Activated CD4-positive, alpha-beta memory T cell treated with anti-CD3 and anti-CD28 coated beads for 36 hours (primary cell): ENCODE data around the gene RBM46. TPM values are rescaled to one million over a fixed set of nuclear protein-coding genes. Genes with fewer than 3 reads are reported as not detected.

Experiments
- CTCF ChIA-PET: fragments of 350-600 bp; sonication (Branson Sonifier 250); formaldehyde crosslinking; loops from one replicate; lab custom pipeline; 2021; ENCODE audit warnings: antibody characterized with exemption, inconsistent platforms; lab: Charles Lee
- POLR2A ChIA-PET: fragments of 350-600 bp; sonication (Branson Sonifier 250); formaldehyde crosslinking; loops from one replicate; lab custom pipeline; 2021; ENCODE audit warnings: antibody characterized with exemption; lab: Charles Lee
- DNase-seq: peaks from one replicate; pipeline ENCODE4 v3.0.0-alpha.2; 2020
- H3K27ac Mint-ChIP-seq: one replicate; pipeline ENCODE4 v1.8.0; 2021; ENCODE audit warnings: mixed read lengths
- H3K27me3 Mint-ChIP-seq: one replicate; pipeline ENCODE4 v1.8.0; 2021; ENCODE audit warnings: mixed read lengths
- H3K36me3 Mint-ChIP-seq: one replicate; pipeline ENCODE4 v1.8.0; 2021; ENCODE audit warnings: mixed read lengths
- H3K4me1 Mint-ChIP-seq: one replicate; pipeline ENCODE4 v1.8.0; 2021; ENCODE audit warnings: low read depth, mixed read lengths
- H3K4me3 Mint-ChIP-seq: one replicate; pipeline ENCODE4 v1.8.0; 2021; ENCODE audit warnings: mild to moderate bottlenecking, mixed read lengths
- H3K9me3 Mint-ChIP-seq: one replicate; pipeline ENCODE4 v1.8.0; 2021; ENCODE audit warnings: mixed read lengths
- intact Hi-C: fragments of 100-400 bp; cut with micrococcal nuclease; formaldehyde crosslinking; loops from one replicate; pipeline ENCODE4 v1.15.1; 2023
- total RNA-seq, 2 experiments: library from RNA; stranded (reverse); gene quantifications; one replicate each; pipeline ENCODE4 v1.2.3, GENCODE V29; 2021

Gene RBM46, protein sequence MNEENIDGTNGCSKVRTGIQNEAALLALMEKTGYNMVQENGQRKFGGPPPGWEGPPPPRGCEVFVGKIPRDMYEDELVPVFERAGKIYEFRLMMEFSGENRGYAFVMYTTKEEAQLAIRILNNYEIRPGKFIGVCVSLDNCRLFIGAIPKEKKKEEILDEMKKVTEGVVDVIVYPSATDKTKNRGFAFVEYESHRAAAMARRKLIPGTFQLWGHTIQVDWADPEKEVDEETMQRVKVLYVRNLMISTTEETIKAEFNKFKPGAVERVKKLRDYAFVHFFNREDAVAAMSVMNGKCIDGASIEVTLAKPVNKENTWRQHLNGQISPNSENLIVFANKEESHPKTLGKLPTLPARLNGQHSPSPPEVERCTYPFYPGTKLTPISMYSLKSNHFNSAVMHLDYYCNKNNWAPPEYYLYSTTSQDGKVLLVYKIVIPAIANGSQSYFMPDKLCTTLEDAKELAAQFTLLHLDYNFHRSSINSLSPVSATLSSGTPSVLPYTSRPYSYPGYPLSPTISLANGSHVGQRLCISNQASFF
- total RNA-seq: not detected

DNA sequence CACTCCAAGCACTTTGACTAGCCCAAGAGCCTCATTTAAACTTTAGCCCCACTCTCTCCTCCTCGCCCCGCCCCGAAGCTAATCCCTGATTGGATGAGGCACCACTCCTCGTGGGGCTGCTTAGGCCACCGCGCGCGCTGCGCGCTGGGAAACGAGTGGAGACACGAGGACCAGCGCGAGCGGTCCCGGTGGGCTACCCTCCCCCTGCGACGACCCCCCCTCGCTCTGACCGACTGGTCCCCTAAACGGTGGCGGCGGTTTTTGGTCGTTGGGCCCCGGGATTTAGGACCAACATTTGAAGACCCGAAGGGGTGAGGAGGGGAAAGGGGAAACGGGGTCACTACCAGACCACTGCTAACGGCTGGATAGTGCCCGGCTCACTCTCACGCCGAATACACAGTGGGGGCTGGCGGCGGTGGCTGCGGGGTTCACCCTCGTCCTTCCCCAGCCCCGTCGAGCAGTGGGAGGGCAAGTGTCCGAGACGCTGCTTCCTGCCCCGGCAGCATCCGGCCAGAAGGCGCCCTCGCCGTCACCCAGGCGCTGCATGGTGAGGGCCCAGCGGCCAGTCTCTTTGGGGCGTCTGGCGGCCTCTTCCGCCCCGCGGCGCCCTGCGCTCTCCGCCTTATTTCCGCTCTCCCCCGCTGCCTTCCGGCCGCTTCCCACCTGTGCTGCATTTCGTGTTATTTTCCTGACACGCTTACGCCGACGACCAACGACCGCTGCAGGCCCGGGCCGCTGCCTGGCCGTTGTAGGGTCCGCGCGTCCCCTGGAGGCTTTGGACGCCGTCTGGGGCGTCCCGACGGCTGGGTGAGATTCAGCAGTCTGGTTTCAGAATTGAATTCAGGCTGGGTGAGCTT lies at the start of gene RBM46:
Gene RBM46, plus strand, starts transcription at position 147 of the 857 bp plus-strand sequence. CDS start 15,481 bp downstream, outside the sequence.
- CTCF ChIA-PET: no interaction called here
- DNase-seq: no peak

DNA sequence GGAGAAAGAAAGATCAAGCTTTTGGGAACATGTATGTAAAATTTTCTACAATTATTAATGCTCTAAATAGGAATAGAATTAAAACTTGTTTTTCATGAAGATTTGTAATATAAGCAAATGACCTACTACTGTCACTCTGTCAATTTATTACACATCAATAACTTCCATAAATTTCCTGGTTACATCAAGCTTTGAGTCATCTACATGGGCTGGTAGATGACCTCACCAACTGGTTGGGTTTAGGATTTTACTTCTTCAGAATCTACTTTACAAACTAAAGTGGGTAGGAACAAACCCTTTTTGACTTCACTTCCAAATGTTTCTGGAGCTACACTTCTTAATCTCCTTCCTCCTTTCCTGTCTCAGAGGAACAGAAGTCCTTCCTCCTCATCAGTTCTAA lies 49.3 kb upstream of the RBM46 start:
- peaks cover 22% of the 10 kb centered on the region for H3K27me3 Mint-ChIP-seq
- no peak for DNase-seq

More for the DNA sequence above, at the start of gene RBM46:
- Mint-ChIP-seq H3K4me1 (no peaks in the 10 kb centered on the region), H3K36me3 (no peaks in the 10 kb centered on the region), H3K4me3 (no peak within 1 kb of the TSS), H3K27me3 (peaks cover 16% of the 10 kb centered on the region), H3K9me3 (no peaks in the 10 kb centered on the region), H3K27ac (no peak within 1 kb of the TSS)
- intact Hi-C loops: no loop called here
- POLR2A ChIA-PET: no interaction called here

DNA sequence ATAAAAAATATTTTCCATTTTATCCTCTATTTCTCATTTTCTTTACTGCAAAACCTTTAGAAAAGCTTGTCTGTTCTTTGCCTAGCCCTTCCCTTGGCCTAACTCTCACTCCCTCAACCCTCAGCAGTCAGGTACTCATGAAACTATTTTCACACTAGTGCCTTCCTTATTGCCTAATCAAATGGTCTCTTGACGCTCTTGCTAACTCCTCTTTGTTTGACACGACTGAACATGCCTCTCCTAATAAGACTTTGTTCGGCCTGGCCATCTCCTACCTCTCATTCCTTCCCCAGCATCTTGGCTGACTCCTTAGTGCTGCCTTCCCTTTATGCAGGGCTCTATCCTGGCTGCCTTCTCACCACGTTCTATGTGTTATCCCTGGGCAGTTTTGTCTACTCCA lies 48.4 kb upstream of the RBM46 start:
- DNase-seq: no peak
- Mint-ChIP-seq H3K4me1 (no peaks in the 10 kb centered on the region), H3K27me3 (peaks cover 21% of the 10 kb centered on the region), H3K36me3 (no peaks in the 10 kb centered on the region), H3K4me3 (no peak overlapping the region), H3K9me3 (no peaks in the 10 kb centered on the region), H3K27ac (no peak overlapping the region)
- intact Hi-C loops: no loop called here
- ChIA-PET CTCF (no interaction called here), POLR2A (no interaction called here)

More for the DNA sequence above, 49.3 kb upstream of the RBM46 start:
- POLR2A ChIA-PET: no interaction called here
- intact Hi-C loops: no loop called here
- Mint-ChIP-seq H3K27ac (no peak overlapping the region), H3K9me3 (no peaks in the 10 kb centered on the region), H3K4me1 (no peaks in the 10 kb centered on the region), H3K36me3 (no peaks in the 10 kb centered on the region), H3K4me3 (no peak overlapping the region)
- CTCF ChIA-PET: no interaction called here

DNA sequence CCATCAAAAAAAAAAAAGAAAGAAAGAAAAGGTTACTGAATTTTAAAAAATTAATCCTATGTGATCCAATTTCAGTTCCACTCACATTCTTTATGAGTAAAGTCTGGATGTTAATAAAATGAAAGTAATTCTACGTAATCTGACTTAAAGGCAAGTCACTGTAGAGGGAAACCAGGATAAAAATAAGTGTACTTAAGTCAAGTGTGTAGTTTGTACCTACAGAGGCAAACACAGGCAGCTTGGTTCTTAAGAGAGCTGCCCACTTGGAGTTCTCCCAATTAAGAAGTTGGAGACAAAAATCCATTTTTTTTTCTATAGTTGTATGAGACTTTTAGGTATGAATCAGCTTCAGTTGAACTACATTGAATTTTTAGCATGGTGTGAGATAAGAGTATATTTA lies 44.3 kb upstream of the RBM46 start:
- intact Hi-C loops: no loop called here
- ChIA-PET CTCF (no interaction called here), POLR2A (no interaction called here)
- peaks cover 32% of the 10 kb centered on the region for H3K27me3 Mint-ChIP-seq
- no peaks in the 10 kb centered on the region for H3K9me3 Mint-ChIP-seq
- H3K4me1 Mint-ChIP-seq: peaks cover 2% of the 10 kb centered on the region
- no peak overlapping the region for H3K27ac Mint-ChIP-seq
- DNase-seq: no peak
- H3K36me3 Mint-ChIP-seq: no peaks in the 10 kb centered on the region
- H3K4me3 Mint-ChIP-seq: no peak overlapping the region

DNA sequence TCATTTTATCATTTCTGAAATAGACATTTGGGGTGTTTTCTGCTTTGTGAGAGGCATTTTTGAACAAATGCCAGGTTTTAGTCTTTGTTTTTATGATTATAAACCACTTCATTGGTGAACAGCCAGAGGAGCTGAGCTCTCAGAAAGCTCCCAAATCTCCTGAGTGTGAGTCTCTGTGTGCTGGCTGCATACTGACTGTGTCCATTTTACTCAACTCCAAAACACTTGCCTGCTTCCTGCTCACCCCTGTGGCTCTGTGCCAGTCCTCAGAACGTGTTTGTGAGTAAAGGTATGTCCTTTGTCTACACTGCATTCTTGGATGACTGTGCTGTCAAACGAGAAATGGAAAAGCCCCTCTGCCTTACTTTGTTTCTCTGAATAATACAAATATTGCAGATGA lies 42.6 kb upstream of the RBM46 start:
- H3K36me3 Mint-ChIP-seq: no peaks in the 10 kb centered on the region
- ChIA-PET POLR2A (no interaction called here), CTCF (no interaction called here)
- DNase-seq: no peak
- no peaks in the 10 kb centered on the region for H3K9me3 Mint-ChIP-seq
- peaks cover 34% of the 10 kb centered on the region for H3K27me3 Mint-ChIP-seq
- H3K27ac Mint-ChIP-seq: no peak overlapping the region
- H3K4me3 Mint-ChIP-seq: no peak overlapping the region
- intact Hi-C loops: no loop called here
- H3K4me1 Mint-ChIP-seq: peaks cover 5% of the 10 kb centered on the region

DNA sequence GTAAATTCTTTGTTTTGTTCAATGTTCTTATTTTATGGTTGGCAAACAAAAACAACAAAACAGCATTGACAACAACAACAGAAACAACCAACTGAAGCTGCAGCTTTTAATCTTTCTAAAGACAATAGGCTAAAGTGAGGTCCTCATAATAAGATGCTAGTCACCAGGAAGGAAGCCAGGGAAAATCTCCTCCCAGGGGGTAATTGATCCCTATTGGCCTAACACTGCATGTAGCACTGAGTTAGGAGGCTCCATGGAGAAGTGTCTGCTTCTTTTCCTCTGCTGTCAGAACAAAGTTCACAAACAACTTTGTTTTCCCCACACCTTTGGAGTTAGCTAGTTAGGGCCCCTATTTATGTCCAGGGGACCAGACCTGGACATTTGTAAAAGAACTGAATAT lies 42.0 kb upstream of the RBM46 start:
- Mint-ChIP-seq H3K9me3 (no peaks in the 10 kb centered on the region), H3K4me1 (peaks cover 9% of the 10 kb centered on the region), H3K27ac (no peak overlapping the region), H3K27me3 (peaks cover 35% of the 10 kb centered on the region), H3K36me3 (no peaks in the 10 kb centered on the region), H3K4me3 (no peak overlapping the region)
- ChIA-PET CTCF (interaction anchor here (0.9 kb wide), 1 partner anchor 67 kb away, joined by 3 read pairs; no protein-coding TSS in a partner anchor), POLR2A (no interaction called here)
- DNase-seq: no peak
- intact Hi-C loops: no loop called here

DNA sequence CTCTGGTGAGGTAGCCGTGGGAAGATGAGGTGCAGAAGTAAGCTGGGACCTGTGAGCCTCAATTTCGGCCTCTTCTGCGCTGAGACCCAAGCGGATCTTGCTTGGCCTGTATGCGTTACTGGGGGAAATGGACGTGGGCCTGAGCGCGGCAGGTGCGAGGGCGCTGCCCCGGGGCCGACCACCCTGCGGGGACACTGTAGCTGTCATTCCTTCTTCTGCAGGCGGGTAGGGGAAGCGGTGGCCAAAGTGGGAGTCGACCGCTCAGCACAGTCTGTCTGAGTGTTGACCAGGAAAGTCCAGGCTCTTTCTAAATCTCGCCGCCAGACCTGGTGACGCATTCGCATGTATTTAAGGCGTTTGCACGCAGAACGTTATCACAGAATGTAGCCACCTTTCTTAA lies 40.6 kb upstream of the RBM46 start:
- peaks cover 44% of the 10 kb centered on the region for H3K27me3 Mint-ChIP-seq
- H3K36me3 Mint-ChIP-seq: no peaks in the 10 kb centered on the region
- no peak overlapping the region for H3K4me3 Mint-ChIP-seq
- CTCF ChIA-PET: no interaction called here
- intact Hi-C loops: loop anchor here (10.0 kb wide), 1 partner anchor 634 kb away; the partner anchor contains the start of gene MAP9
- POLR2A ChIA-PET: no interaction called here
- H3K9me3 Mint-ChIP-seq: no peaks in the 10 kb centered on the region
- peaks cover 13% of the 10 kb centered on the region for H3K4me1 Mint-ChIP-seq
- no peak for DNase-seq
- H3K27ac Mint-ChIP-seq: no peak overlapping the region

DNA sequence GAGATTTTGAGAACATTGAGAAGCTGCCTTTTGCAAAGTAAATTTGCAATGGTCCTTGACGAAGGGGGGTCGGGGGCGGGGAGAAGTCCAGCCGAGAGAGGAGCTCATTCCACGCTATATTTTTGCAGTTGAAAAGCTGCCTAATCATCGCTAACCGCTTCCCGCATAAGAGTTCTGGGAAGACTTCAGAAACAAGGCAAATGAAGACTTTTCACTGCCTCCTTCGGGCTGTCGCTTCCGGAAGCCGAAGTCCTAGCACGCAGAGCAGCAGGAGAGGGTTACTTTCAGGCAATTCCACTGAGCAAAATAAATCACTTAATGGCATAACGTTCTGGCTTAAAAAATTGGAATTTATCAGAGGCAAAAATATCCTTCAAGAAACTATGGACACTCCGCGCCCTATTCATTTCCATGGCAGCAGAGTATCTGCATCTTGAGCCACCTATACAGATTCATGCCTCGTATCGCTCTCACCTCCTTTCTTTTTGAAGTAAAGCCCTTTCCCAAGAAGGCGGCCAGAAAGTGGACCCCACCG lies 39.9 kb upstream of the RBM46 start:
- H3K4me1 Mint-ChIP-seq: peaks cover 13% of the 10 kb centered on the region
- H3K27me3 Mint-ChIP-seq: peaks cover 44% of the 10 kb centered on the region
- no peak overlapping the region for H3K4me3 Mint-ChIP-seq
- ChIA-PET POLR2A (no interaction called here), CTCF (no interaction called here)
- H3K9me3 Mint-ChIP-seq: no peaks in the 10 kb centered on the region
- H3K27ac Mint-ChIP-seq: no peak overlapping the region
- intact Hi-C loops: loop anchor here (10.0 kb wide), 1 partner anchor 634 kb away; the partner anchor contains the start of gene MAP9
- H3K36me3 Mint-ChIP-seq: no peaks in the 10 kb centered on the region
- no peak for DNase-seq

DNA sequence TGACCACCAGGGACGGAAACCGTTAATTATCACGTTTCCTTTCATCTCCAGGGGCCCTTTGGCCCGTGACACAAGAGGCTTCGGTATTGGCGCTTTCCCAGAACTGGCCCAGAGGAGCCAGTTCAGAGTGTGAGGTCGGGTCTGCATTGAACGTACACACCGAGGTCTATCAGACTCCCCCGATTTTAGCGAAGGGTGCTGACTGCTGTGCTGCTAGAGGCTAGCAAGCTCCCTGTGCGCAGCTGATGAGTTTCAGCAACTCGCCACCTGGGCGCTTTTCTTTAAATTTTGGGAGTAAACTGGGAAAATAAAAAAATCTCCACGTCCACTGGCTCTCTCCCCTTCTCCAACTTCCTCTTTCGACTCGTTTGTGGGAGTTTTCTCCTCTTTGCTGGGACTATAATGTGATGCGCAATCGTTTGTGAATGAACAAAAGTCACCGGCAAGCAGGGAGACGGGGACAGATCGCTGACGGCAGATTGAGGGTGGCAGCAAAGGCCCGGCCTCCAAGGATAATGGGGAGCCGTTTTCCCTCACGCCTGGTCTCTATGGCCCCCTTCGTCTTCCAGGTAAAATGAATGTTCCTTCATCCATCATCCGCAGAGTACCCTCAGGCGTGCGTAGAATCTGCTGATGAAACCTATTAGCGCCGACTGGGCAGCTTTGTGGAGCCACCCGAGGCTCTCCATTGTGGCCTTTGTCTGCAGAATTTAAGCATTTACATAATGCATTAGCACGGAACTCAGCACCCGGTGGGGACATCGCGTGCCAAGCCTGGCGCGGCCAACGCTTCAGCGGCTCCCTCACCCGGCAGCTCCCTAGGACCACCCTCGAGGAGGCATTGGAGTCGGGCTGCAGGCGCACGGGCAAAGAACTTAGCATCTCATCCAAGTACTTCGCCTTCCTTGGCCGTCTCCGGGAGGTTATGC lies 38.9 kb upstream of the RBM46 start:
- ChIA-PET POLR2A (no interaction called here), CTCF (no interaction called here)
- Mint-ChIP-seq H3K9me3 (no peaks in the 10 kb centered on the region), H3K4me3 (peak overlapping the region; percentile 20), H3K27ac (no peak overlapping the region), H3K4me1 (peaks cover 13% of the 10 kb centered on the region), H3K36me3 (no peaks in the 10 kb centered on the region), H3K27me3 (peaks cover 49% of the 10 kb centered on the region)
- DNase-seq: no peak
- intact Hi-C loops: loop anchor here (10.0 kb wide), 1 partner anchor 633 kb away; the partner anchor contains the start of gene MAP9

DNA sequence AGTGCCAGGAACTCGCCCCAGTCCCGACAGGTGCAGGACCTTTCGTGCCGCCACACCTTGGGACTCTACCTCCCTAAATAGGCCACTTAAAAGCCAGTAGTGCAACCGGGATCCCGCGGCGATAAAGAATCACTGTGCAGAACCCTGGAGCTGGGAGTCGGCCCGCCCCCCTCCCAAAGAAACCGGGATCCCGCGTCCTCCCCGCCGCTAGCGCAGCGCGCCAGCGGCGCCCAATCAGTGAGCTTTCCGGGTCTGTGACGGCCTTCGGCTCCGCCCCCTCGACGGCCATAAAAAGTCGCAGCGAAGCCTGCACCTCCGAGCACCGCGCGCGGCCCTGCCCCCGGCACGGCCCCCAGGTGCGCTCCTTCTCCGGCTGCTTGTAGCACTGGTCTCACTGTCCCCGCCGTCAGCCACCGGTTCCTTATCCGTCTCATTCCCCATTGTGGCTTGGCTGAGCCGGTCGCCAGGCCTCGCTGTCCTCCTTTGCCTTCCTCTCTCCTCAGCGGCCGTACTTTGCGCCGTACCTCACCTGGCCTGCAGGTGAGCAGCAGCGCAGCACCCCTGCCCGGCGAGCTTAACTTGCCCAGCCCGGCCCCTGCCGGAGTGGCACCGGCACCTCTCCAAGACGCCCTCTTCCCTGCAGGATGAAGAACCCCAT lies 37.3 kb upstream of the RBM46 start, which contains the start of gene LRAT:
Gene LRAT, plus strand, starts transcription at position 318 of the 658 bp plus-strand sequence. Its CDS starts 327 bp downstream, at position 645.
- intact Hi-C loops: loop anchor here (10.0 kb wide), 1 partner anchor 631 kb away; the partner anchor contains the start of gene MAP9
- H3K36me3 Mint-ChIP-seq: no peaks in the 10 kb centered on the region
- no peaks in the 10 kb centered on the region for H3K9me3 Mint-ChIP-seq
- H3K4me1 Mint-ChIP-seq: peaks cover 13% of the 10 kb centered on the region
- H3K27me3 Mint-ChIP-seq: peaks cover 56% of the 10 kb centered on the region
- peak within 1 kb of the TSS; percentile 77 for H3K4me3 Mint-ChIP-seq
- H3K27ac Mint-ChIP-seq: no peak within 1 kb of the TSS
- ChIA-PET CTCF (no interaction called here), POLR2A (no interaction called here)
- peak; percentile 56 for DNase-seq
